RWPE1 (cell line): Measurements from ENCODE around the gene THSD4.

Experiments used
- CTCF ChIA-PET: fragments of 350-600 bp; sonication (Branson Sonifier 250); formaldehyde crosslinking; extraction: SDS; loops from one replicate; lab custom pipeline; 2021; lab: Yijun Ruan, JAX
- POLR2A ChIA-PET: fragments of 400-600 bp; formaldehyde crosslinking; extraction: SDS; loops from one replicate; lab custom pipeline; 2020; ENCODE audit warnings: antibody characterized with exemption; ENCODE audit not compliant: low non-redundant PET; lab: Yijun Ruan, JAX
- DNase-seq: peaks from one replicate; pipeline ENCODE4 v3.0.0; 2012; ENCODE audit warnings: low spot score
- H3K27ac ChIP-seq: fragments of 450-650 bp; 2 replicates; pipeline ENCODE4 v1.5.1; 2017
- CTCF ChIP-seq: fragments of 450-650 bp; conservative IDR thresholded peaks from 2 replicates; pipeline ENCODE4 v1.5.1; 2017; ENCODE audit warnings: low read depth, mild to moderate bottlenecking

THSD4 gene

GRCh38 chr15:71093054-71094024 is 21.9 kb upstream of the THSD4 start:
- DNase-seq, result peak; percentile 91
- POLR2A ChIA-PET, result no interaction called here
- H3K27ac ChIP-seq, result peak overlapping the region; percentile 77
- TF ChIP-seq CTCF, result no peak
- CTCF ChIA-PET, result interaction anchor here (0.6 kb wide), 2 partner anchors 20 to 443 kb away, joined by 3 read pairs; no protein-coding TSS in a partner anchor

GRCh38 chr15:71094137-71094536 is 21.1 kb upstream of the THSD4 start:
- ChIA-PET POLR2A (no interaction called here), CTCF (interaction anchor here (0.6 kb wide), 2 partner anchors 20 to 351 kb away, joined by 3 read pairs; no protein-coding TSS in a partner anchor)
- H3K27ac ChIP-seq, result peak overlapping the region; percentile 30; the same call in 1 of the 2 replicates
- TF ChIP-seq CTCF, result no peak
- DNase-seq, result no peak

- POLR2A ChIA-PET, result no interaction called here
- no peak for TF ChIP-seq CTCF
- H3K27ac ChIP-seq, result no peak overlapping the region
- DNase-seq, result peak; percentile 49
- CTCF ChIA-PET, result interaction anchor here (0.6 to 0.9 kb wide), 2 partner anchors 89 to 705 kb away, joined by 3 read pairs; no protein-coding TSS in a partner anchor
Observed at GRCh38 chr15:71096676-71097075, 18.6 kb upstream of the THSD4 start.

GRCh38 chr15:71097890-71098289 is 17.4 kb upstream of the THSD4 start:
- ChIA-PET POLR2A (no interaction called here), CTCF (no interaction called here)
- H3K27ac ChIP-seq, result no peak overlapping the region
- no peak for TF ChIP-seq CTCF
- DNase-seq, result no peak

GRCh38 chr15:71098920-71099319 is 16.4 kb upstream of the THSD4 start:
- no peak for TF ChIP-seq CTCF
- no peak for DNase-seq
- H3K27ac ChIP-seq, result no peak overlapping the region
- POLR2A ChIA-PET, result no interaction called here
- CTCF ChIA-PET, result no interaction called here

- H3K27ac ChIP-seq, result no peak overlapping the region
- DNase-seq, result peak; percentile 58
- CTCF ChIA-PET, result interaction anchor here (0.6 to 1.0 kb wide), 5 partner anchors 20 to 1071 kb away, joined by 3 to 5 read pairs (median 4); no protein-coding TSS in a partner anchor
- no peak; the same call in 1 of the 2 replicates for TF ChIP-seq CTCF
- POLR2A ChIA-PET, result no interaction called here
Observed at GRCh38 chr15:71103102-71103676, 12.1 kb upstream of the THSD4 start.
